SK-N-SH treated with all-trans-retinoic acid at 6 μM for 48 hours (cell line): ENCODE data around the gene FHOD3.

Experiments used
- ATAC-seq: fragments of 200-7000 bp; cut with Tn5 transposase; 3 replicates; pipeline ENCODE4 v1.9.1; 2020; ENCODE audit warnings: mild to moderate bottlenecking, moderate library complexity
- BACH2 ChIP-seq: fragments of 250-450 bp; sonication (Bioruptor Pico); IDR thresholded peaks from 2 replicates; pipeline ENCODE4 v1.9.0; 2021; ENCODE audit warnings: mild to moderate bottlenecking, borderline replicate concordance
- CSDC2 ChIP-seq: fragments of 250-450 bp; sonication (Bioruptor Pico); IDR thresholded peaks from 2 replicates; pipeline ENCODE4 v1.5.0; 2020; ENCODE audit warnings: mild to moderate bottlenecking, moderate library complexity
- ESRRG ChIP-seq: fragments of 250-450 bp; sonication (Bioruptor Pico); IDR thresholded peaks from 2 replicates; pipeline ENCODE4 v1.6.1; 2021; ENCODE audit warnings: mild to moderate bottlenecking
- ISL1 ChIP-seq: fragments of 250-450 bp; sonication (Bioruptor Pico); IDR thresholded peaks from 2 replicates; pipeline ENCODE4 v2.1.2; 2022; ENCODE audit warnings: mild to moderate bottlenecking, moderate library complexity
- OSR1 ChIP-seq: fragments of 250-450 bp; sonication (Bioruptor Pico); IDR thresholded peaks from 2 replicates; pipeline ENCODE4 v1.8.0; 2022; ENCODE audit warnings: moderate library complexity, mild to moderate bottlenecking, inconsistent platforms
- PPARA ChIP-seq: fragments of 250-450 bp; sonication (Bioruptor Pico); IDR thresholded peaks from 2 replicates; pipeline ENCODE4 v1.5.0; 2020; ENCODE audit warnings: mild to moderate bottlenecking, borderline replicate concordance
- RARB ChIP-seq: fragments of 250-450 bp; sonication (Bioruptor Pico); IDR thresholded peaks from 2 replicates; pipeline ENCODE4 v1.8.0; 2021; ENCODE audit warnings: mild to moderate bottlenecking, moderate library complexity
- SNAI2 ChIP-seq: fragments of 250-450 bp; sonication (Bioruptor Pico); IDR thresholded peaks from 2 replicates; pipeline ENCODE4 v1.5.0; 2020; ENCODE audit warnings: mild to moderate bottlenecking, moderate library complexity
- TCF4 ChIP-seq: fragments of 250-450 bp; sonication (Bioruptor Pico); IDR thresholded peaks from 2 replicates; pipeline ENCODE4 v1.8.0; 2021; ENCODE audit warnings: mild to moderate bottlenecking, moderate library complexity, borderline replicate concordance
- ZC3H10 ChIP-seq: fragments of 250-450 bp; sonication (Bioruptor Pico); IDR thresholded peaks from 2 replicates; pipeline ENCODE4 v1.5.1; 2021; ENCODE audit warnings: mild to moderate bottlenecking, moderate library complexity
- ZFP30 ChIP-seq: fragments of 450-650 bp; formaldehyde crosslinking; IDR thresholded peaks from 2 replicates; pipeline ENCODE4 v1.5.0; 2022; ENCODE audit warnings: mild to moderate bottlenecking, moderate library complexity
- ZNF565 ChIP-seq: fragments of 450-650 bp; formaldehyde crosslinking; conservative IDR thresholded peaks from 2 replicates; pipeline ENCODE4 v1.5.0; 2020; ENCODE audit warnings: low read depth, mild to moderate bottlenecking, moderate library complexity
- ZNF70 ChIP-seq: fragments of 450-650 bp; formaldehyde crosslinking; IDR thresholded peaks from 2 replicates; pipeline ENCODE4 v1.5.0; 2020; ENCODE audit warnings: mild to moderate bottlenecking, moderate library complexity
- ZNF8 ChIP-seq: fragments of 450-650 bp; formaldehyde crosslinking; IDR thresholded peaks from 2 replicates; pipeline ENCODE4 v1.5.0; 2020; ENCODE audit warnings: mild to moderate bottlenecking, moderate library complexity
- TF ChIP-seq, protein P1 (sequence below): fragments of 250-450 bp; sonication (Bioruptor Pico); IDR thresholded peaks from 2 replicates; pipeline ENCODE4 v1.5.0; 2020; ENCODE audit warnings: mild to moderate bottlenecking, moderate library complexity
- TF ChIP-seq, protein P2 (sequence below): fragments of 250-450 bp; sonication (Bioruptor Pico); IDR thresholded peaks from 2 replicates; pipeline ENCODE4 v1.5.1; 2020; ENCODE audit warnings: low read depth, mild to moderate bottlenecking, moderate library complexity
- TF ChIP-seq, protein P3 (sequence below): fragments of 250-450 bp; sonication (Bioruptor Pico); IDR thresholded peaks from 2 replicates; pipeline ENCODE4 v1.8.0; 2020; ENCODE audit warnings: mild to moderate bottlenecking, moderate library complexity, borderline replicate concordance
- TF ChIP-seq, protein P4 (sequence below): fragments of 250-450 bp; sonication (Bioruptor Pico); IDR thresholded peaks from 2 replicates; pipeline ENCODE4 v1.8.0; 2021; ENCODE audit warnings: low read depth, mild to moderate bottlenecking, moderate library complexity, borderline replicate concordance
- TF ChIP-seq, protein P5 (sequence below): fragments of 250-450 bp; sonication (Bioruptor Pico); IDR thresholded peaks from 2 replicates; pipeline ENCODE4 v1.5.1; 2021; ENCODE audit warnings: mild to moderate bottlenecking, moderate library complexity

Gene FHOD3

DNA sequence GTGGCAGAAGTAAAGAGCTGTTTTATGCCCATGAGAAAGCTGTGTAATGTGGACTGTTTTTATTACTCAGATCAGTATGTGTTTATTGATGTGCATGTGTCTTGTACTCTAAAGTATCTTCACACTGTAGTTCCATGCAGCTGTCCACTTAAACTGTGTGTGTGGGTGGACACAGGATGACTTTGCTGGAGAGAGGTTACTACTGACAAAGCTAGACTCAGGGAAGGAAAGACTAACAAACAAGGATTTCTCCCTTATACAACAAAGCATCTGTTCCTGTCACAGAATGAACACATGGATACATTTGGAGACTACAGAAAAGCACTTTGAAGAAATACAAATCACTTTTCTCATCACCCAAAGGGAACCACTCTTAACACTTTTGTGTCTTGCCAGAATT lies 10.0 kb downstream of the FHOD3 start:
- ATAC-seq = no peak
- TF ChIP-seq RARB (CRISPR knock-in tag) (no peak), ZC3H10 (CRISPR knock-in tag) (no peak), SNAI2 (no peak), ZNF8 (CRISPR knock-in tag) (no peak), CSDC2 (CRISPR knock-in tag) (no peak), ZNF70 (CRISPR knock-in tag) (no peak)
- TF ChIP-seq, protein P1, sequence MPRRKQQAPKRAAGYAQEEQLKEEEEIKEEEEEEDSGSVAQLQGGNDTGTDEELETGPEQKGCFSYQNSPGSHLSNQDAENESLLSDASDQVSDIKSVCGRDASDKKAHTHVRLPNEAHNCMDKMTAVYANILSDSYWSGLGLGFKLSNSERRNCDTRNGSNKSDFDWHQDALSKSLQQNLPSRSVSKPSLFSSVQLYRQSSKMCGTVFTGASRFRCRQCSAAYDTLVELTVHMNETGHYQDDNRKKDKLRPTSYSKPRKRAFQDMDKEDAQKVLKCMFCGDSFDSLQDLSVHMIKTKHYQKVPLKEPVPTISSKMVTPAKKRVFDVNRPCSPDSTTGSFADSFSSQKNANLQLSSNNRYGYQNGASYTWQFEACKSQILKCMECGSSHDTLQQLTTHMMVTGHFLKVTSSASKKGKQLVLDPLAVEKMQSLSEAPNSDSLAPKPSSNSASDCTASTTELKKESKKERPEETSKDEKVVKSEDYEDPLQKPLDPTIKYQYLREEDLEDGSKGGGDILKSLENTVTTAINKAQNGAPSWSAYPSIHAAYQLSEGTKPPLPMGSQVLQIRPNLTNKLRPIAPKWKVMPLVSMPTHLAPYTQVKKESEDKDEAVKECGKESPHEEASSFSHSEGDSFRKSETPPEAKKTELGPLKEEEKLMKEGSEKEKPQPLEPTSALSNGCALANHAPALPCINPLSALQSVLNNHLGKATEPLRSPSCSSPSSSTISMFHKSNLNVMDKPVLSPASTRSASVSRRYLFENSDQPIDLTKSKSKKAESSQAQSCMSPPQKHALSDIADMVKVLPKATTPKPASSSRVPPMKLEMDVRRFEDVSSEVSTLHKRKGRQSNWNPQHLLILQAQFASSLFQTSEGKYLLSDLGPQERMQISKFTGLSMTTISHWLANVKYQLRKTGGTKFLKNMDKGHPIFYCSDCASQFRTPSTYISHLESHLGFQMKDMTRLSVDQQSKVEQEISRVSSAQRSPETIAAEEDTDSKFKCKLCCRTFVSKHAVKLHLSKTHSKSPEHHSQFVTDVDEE (CRISPR knock-in tag) = no peak
- TF ChIP-seq, protein P2, sequence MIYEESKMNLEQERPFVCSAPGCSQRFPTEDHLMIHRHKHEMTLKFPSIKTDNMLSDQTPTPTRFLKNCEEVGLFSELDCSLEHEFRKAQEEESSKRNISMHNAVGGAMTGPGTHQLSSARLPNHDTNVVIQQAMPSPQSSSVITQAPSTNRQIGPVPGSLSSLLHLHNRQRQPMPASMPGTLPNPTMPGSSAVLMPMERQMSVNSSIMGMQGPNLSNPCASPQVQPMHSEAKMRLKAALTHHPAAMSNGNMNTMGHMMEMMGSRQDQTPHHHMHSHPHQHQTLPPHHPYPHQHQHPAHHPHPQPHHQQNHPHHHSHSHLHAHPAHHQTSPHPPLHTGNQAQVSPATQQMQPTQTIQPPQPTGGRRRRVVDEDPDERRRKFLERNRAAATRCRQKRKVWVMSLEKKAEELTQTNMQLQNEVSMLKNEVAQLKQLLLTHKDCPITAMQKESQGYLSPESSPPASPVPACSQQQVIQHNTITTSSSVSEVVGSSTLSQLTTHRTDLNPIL = no peak
- TF ChIP-seq, protein P3, sequence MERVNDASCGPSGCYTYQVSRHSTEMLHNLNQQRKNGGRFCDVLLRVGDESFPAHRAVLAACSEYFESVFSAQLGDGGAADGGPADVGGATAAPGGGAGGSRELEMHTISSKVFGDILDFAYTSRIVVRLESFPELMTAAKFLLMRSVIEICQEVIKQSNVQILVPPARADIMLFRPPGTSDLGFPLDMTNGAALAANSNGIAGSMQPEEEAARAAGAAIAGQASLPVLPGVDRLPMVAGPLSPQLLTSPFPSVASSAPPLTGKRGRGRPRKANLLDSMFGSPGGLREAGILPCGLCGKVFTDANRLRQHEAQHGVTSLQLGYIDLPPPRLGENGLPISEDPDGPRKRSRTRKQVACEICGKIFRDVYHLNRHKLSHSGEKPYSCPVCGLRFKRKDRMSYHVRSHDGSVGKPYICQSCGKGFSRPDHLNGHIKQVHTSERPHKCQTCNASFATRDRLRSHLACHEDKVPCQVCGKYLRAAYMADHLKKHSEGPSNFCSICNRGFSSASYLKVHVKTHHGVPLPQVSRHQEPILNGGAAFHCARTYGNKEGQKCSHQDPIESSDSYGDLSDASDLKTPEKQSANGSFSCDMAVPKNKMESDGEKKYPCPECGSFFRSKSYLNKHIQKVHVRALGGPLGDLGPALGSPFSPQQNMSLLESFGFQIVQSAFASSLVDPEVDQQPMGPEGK (CRISPR knock-in tag) = no peak

DNA sequence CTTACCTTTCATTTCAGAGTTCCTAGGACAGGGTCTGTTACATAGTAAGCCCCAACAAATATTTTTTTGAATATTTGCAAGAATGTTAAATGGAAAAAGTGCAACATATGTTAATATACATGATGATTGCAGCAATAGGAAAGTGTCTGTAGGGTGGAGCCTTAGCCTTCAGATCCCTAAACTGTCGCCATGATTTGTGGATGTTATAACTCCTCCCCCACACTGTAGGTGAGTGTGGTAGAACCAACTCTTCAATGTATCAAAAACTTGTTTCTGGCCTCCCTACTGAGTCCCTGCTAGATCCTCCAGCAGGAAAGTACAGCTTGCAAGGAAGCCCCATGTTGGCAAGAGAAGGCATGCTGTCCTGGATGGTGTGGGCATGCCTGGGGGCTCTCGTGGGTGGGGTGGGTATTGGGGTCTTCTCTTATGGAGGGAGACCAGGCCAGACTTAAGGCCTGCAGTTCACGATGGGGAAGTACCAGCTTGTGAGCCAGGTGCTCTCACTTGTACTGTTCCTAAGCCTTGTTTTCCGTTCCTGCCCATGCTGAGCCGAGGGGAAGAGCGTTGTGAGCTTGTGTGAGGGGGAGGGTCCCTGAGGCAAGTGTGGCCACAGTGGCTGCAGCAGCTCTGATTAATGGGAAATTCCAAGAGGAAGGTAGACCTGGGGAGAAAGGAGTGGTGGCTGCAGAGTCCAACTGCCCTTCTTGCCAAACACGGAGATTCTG lies 11.4 kb downstream of the FHOD3 start:
- peak; percentile 18 for ATAC-seq
- no peak for TF ChIP-seq ESRRG (CRISPR knock-in tag)
- no peak for TF ChIP-seq ZFP30
- TF ChIP-seq, protein P2 = no peak
- no peak for TF ChIP-seq OSR1 (CRISPR knock-in tag)
- TF ChIP-seq, all 23 proteins: peak for 0

DNA sequence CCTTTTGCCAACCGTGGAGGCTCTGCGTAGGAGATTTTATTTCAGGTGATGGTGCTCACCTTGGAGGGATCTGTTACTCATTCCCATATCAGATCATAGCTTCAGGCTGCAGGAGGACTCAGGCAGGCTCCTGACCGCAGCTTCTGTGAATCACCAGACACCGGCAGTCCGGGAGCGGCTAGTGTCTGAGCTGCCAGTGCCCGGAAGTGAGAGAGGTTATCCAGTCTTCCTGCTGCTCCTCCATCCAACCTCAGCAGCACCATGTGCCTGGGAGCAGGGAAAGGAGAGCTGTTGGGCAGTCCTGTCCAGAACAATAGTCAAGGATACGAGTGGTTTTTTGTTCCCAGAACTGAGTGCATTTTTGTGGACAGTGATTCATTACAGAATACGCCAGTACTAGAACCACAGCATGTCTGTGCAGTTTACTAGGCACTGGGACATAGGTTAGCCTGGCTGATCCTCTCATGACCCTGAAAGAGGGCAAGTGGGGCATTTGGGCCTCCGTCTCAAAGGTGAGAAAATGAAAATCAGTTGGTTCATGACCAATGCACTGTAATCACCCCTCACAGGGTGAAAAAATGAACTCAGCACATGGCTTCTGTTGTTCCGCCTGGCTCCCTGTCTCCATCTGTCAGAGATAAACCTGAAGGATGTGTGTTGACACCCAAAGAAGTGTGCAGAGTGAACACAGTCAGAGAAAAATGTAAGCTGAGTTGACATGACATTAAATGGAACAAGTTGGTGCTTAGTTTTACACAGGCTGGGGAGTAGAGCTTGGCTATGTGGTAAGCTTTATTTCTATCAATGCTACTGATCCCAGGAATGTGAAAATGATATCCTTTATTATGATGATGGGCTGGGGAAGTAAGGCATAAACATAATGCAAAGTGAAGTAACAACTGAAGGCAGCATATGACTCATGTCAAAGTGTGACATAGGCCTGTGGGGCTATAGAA lies 12.2 kb downstream of the FHOD3 start:
- peak; percentile 95 for ATAC-seq
- TF ChIP-seq RARB (CRISPR knock-in tag) = no peak
- TF ChIP-seq ZC3H10 (CRISPR knock-in tag) = no peak
- no peak for TF ChIP-seq PPARA (CRISPR knock-in tag)
- TF ChIP-seq ZNF8 (CRISPR knock-in tag) = 0 out of 2 replicates have a peak, but pooled peaks have one; percentile 6
- 0 out of 2 replicates have a peak, but pooled peaks have one; percentile 46 for TF ChIP-seq CSDC2 (CRISPR knock-in tag)
- TF ChIP-seq, protein P1 (CRISPR knock-in tag) = peak; percentile 21; the same call in 1 of the 2 replicates
- TF ChIP-seq, protein P4, sequence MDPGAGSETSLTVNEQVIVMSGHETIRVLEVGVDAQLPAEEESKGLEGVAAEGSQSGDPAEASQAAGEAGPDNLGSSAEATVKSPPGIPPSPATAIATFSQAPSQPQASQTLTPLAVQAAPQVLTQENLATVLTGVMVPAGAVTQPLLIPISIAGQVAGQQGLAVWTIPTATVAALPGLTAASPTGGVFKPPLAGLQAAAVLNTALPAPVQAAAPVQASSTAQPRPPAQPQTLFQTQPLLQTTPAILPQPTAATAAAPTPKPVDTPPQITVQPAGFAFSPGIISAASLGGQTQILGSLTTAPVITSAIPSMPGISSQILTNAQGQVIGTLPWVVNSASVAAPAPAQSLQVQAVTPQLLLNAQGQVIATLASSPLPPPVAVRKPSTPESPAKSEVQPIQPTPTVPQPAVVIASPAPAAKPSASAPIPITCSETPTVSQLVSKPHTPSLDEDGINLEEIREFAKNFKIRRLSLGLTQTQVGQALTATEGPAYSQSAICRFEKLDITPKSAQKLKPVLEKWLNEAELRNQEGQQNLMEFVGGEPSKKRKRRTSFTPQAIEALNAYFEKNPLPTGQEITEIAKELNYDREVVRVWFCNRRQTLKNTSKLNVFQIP (CRISPR knock-in tag) = peak; percentile 50; the same call in 1 of the 2 replicates
- TF ChIP-seq ZNF565 (CRISPR knock-in tag) = no peak
- TF ChIP-seq ISL1 (CRISPR knock-in tag) = no peak; the same call in 1 of the 2 replicates
- TF ChIP-seq, protein P3 (CRISPR knock-in tag) = no peak
- TF ChIP-seq BACH2 (CRISPR knock-in tag) = no peak
- TF ChIP-seq TCF4 (CRISPR knock-in tag) = no peak
- TF ChIP-seq, protein P5, sequence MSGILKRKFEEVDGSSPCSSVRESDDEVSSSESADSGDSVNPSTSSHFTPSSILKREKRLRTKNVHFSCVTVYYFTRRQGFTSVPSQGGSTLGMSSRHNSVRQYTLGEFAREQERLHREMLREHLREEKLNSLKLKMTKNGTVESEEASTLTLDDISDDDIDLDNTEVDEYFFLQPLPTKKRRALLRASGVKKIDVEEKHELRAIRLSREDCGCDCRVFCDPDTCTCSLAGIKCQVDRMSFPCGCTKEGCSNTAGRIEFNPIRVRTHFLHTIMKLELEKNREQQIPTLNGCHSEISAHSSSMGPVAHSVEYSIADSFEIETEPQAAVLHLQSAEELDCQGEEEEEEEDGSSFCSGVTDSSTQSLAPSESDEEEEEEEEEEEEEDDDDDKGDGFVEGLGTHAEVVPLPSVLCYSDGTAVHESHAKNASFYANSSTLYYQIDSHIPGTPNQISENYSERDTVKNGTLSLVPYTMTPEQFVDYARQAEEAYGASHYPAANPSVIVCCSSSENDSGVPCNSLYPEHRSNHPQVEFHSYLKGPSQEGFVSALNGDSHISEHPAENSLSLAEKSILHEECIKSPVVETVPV = no peak
- TF ChIP-seq ZFP30 = no peak
